GM21619 (cell line): Measurements from ENCODE around the gene COMMD2.

Experiments
- ATAC-seq: cut with Tn5 transposase; IDR thresholded peaks from one replicate; pipeline ENCODE4 v1.9.1; 2021; ENCODE audit not compliant: unreplicated experiment

COMMD2 gene

GRCh38 chr3:149752051-149752787 is at the start of gene COMMD2:
Gene COMMD2 (minus strand): TSS chr3:149752489. CDS start chr3:149752444, 45 bp downstream.
- peak; percentile 99 for ATAC-seq

- no peak for ATAC-seq
Observed at GRCh38 chr3:149801639-149802038, 49.4 kb upstream of the COMMD2 start.

- ATAC-seq, result no peak
Observed at GRCh38 chr3:149801195-149801594, 48.9 kb upstream of the COMMD2 start.

DNA sequence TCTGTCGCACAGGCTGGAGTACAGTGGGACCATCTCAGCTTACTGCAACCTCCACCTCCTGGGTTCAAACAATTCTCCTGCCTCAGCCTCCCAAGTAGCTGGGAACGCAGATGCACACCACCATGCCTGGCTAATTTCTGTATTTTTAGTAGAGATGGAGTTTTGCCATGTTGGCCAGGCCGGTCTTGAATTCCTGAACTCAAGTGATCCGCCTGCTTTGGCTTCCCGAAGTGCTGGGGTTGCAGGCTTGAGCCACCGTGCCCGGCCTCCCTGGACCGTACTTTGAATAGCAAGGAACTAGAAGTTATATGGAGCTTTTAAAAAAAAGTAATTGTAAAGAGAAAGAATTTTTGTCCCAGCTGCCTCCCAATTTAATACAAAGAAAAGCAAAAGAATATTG is 48.4 kb upstream of the COMMD2 start:
- no peak for ATAC-seq

GRCh38 chr3:149796026-149796425 is 43.7 kb upstream of the COMMD2 start:
- ATAC-seq, result no peak

DNA sequence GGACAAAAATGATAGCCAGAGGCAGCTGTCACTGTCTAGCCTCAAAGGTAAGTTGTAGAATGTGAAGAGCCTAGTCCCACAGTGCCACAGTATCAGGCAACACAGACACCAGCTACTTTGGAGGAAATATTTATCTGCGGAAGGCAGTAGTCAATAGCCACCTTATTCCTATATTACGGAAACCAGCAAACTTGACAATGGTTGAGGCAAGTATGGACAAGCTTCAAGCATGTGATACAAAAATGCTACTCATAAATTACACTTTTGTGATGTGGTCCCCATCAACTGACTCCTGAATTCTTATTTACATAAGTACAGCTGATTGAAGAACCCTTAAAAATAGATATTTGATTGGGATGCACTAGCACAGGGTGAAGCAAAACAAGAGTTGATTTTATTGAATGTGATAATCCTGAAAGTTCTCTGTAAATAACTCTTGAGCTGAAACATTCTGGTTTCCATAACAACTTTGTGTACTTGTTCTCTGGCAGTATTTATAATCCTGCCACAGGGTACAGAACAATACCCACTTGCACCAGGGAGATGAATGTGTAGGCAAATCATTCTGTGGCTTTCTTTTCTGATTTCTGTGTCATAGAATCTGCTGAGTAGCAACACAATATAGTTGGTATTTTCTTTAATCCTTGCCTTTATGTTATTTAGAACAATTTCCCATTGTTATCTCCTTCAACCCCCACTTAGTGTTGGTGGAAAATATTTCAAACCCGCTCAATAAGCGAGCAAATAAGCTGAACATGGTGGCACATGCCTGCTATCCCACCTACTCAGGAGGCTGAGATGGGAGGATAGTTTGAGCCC is 40.4 kb upstream of the COMMD2 start, which contains the start of gene ANKUB1:
TSS of gene ANKUB1 (minus strand) at position 103 of the 819 bp plus-strand sequence. CDS start 188 bp downstream, outside the sequence.
- ATAC-seq, result no peak

DNA sequence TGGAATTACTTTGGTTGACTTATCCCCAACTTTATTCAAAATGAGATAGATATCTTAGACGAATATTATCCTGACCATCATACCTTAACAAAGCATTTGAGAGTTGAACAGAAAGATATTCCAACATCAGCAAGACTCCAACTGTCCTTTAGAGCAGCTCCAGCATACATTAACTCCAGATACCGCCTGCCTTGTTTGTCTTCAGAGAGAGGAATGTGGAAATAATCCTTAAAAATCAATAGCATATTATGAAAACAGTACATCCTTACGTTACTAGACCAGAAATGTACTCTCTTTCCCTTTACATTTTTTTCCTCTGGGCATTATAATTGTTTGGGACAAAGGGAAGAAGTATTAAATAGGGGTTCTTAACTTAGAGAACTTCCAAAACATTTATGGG is 38.4 kb upstream of the COMMD2 start:
- no peak for ATAC-seq

DNA sequence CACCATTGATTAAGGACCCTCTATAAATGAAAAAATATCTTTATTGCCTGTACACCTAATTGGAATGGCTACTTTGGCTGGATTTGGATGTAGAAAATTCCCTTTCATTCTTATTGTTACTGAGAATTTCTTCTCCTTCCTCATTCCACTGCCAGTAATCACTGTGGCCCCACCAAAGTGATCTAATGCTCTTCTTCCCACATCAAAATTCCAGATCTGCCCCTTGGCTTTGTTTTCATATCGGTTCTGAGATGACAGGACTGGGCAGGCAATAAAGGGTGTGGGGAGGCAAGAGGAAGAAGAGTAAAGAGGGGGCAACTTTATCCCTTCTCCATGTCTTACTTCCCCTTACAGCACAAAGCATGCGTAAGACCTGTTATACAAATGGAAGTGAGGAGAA is 38.0 kb upstream of the COMMD2 start:
- no peak for ATAC-seq

DNA sequence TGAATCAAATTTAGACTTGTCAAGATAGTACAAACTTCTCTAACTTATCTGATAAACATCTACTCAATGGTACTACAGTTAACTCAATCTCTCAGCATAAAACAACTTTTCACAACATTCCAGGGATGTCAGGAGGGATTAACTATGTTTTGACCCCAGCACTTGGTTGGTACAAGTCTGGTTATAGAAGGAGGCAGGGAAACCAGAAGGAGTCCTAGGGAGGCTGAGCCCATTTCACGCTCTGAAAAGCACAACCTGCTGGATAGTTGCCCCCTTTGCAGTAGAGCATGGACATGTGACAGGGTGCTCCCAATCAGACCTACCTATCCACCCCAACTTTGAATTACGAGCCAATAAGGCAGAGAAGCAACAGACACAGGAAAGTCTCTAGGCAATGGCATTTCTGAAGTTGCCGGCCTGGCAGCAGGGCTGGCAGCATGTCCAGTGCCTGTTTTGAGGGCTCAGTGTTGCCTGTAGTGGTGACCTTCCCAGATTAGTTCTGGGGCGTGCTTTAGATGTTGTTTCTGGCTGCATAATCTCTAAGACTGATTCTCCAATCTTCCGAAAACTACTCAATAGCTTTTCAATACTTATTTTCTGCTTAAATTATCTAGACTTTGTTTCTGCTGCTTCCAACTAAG is 31.9 kb upstream of the COMMD2 start:
- no peak for ATAC-seq

- no peak for ATAC-seq
Observed at GRCh38 chr3:149783576-149783975, 31.3 kb upstream of the COMMD2 start.

GRCh38 chr3:149781741-149782140 is 29.5 kb upstream of the COMMD2 start:
- no peak for ATAC-seq

DNA sequence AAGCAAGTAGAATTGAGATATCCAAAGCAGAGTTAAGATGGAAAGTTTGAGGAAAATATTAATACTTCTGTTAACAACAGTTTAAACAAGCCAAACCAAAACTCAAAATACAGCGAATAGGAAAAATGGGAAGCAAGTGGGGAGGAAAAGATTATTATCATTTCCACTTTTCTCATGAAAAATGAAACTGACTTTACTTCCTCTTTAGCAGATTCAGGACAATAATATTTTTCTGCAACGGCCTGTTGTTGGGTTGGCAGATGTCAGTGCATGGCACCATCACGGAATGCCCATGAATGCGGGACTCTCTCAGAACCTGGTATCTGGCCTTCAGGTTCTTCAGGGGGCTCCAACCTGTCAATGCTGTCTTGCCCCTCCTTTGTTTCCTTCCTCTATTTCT is 28.9 kb upstream of the COMMD2 start:
- no peak for ATAC-seq

DNA sequence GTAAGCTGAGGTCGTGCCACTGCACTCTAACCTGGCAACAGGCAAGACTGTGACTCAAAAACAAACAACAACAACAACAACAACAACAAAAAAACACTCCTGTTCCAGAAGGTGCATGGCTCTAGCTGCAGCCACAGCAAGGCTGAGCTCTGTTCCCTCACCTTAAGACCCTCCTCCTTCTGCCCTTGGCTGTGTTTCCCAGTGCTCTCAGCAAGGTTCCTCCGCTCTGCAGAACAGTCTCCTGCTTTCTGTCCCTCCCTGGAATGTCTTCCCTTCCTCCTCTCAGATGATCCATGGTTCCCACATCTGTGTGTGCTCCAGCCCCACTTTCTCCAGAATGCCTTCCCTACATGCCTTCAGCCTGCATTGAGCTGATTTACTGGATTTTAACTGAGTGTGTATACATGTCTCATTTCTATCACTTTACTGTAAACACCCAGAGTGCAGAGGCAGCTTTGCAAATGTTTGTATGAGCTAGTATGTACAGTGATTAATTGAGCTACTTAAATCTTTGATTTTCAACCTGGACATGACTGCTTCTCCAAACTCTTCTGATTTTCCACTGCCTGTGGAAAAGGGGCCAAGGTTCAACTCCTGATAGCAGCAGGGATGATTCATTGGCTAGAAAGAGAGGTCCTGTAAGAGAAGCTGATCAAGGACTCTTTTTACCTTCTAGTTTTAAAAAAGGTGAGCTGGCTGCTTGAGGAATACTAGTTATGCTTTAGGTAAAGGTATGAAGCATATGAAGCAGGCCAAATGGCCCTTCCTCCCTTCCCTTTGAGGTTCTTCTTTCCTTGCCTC is 25.3 kb upstream of the COMMD2 start:
- ATAC-seq, result no peak

GRCh38 chr3:149776170-149776569 is 23.9 kb upstream of the COMMD2 start:
- ATAC-seq, result no peak

- ATAC-seq, result no peak
Observed at GRCh38 chr3:149772861-149773260, 20.6 kb upstream of the COMMD2 start.

- no peak for ATAC-seq
Observed at GRCh38 chr3:149771652-149772271, 19.5 kb upstream of the COMMD2 start.

DNA sequence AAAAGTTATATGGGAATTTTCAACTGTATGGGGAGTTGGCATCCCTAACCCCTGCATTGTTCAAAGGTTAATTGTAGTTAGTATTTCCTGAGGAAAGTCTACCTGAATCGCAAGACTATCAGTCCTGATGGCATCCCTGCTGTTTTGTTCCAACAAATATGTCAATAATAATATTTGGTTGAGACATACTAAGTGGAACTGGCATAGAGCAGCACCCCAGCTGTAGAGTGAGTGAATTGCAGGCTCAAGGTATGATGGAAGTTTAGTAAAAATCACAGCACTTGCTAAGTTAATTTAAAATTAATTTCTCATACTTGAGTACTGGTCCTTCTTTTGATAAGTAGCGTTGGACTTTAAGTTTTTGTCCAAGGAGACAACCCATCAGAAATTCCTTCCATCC is 18.0 kb upstream of the COMMD2 start:
- no peak for ATAC-seq

GRCh38 chr3:149768704-149769103 is 16.4 kb upstream of the COMMD2 start:
- no peak for ATAC-seq

GRCh38 chr3:149767720-149768119 is 15.4 kb upstream of the COMMD2 start:
- ATAC-seq, result no peak

DNA sequence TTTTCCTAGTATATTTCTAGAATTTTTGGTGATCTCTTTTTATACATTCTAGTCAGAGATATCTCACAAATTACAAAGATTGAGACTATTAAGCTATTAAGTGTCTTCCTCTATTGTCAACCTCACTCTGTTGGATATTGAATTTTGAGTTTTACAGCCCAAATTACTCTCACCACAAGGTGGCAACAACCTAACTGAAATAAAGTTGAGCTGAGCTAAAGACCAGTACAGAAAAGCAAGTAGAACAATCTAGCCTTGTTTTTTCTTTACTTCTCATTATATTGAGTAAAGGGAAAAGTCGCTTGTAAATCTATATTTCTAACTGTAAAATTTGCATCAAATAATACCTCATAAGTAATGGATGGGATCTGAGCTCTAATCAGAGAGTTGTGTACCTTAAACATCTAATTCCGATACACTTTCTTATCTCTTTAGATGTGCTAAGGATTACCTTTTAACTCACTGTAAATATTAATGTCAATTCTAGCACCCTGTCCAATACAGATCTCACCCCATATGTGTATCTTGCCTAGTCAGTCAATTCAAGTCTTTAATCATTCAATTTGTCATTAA is 13.6 kb upstream of the COMMD2 start:
- ATAC-seq, result no peak
